Fibroblast of mammary gland (primary cell): ENCODE measurements around the gene TENT4A.

Experiments used
- DNase-seq: peaks from one replicate; pipeline ENCODE4 v3.0.0-alpha.2; 2010; ENCODE audit warnings: low read depth
- H3K4me3 ChIP-seq: 2 replicates; pipeline ENCODE4 v1.5.1; 2011; ENCODE audit warnings: low read depth, mild to moderate bottlenecking, low read length, moderate library complexity; ENCODE audit not compliant: control insufficient read depth
- TF ChIP-seq, protein P1 (sequence below): conservative IDR thresholded peaks from 2 replicates; pipeline ENCODE4 v1.5.1; 2011; ENCODE audit warnings: low read depth, low read length, inconsistent platforms; ENCODE audit not compliant: control insufficient read depth, insufficient read depth

The TENT4A gene

DNA sequence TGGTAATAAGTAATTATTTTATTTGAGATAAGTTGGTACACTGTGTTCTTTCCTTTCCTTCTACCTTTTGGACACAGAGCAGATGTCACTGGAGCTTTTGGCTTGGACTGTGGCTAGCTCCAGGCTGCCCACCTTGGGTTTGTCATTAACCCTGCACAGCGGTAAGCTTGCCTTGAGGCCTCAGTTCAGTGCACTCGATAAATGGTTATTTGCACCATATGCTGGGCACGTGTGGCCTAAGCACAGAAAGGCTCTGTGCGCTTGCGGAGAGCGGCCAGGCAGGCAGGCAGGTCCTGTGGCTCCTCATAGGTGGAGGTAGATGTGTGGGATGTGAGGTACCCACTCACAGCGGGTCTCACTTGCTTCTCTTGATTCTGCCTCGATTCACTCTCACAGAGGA, 30.0 kb upstream of the TENT4A start:
- no peak for DNase-seq
- TF ChIP-seq, protein P1, sequence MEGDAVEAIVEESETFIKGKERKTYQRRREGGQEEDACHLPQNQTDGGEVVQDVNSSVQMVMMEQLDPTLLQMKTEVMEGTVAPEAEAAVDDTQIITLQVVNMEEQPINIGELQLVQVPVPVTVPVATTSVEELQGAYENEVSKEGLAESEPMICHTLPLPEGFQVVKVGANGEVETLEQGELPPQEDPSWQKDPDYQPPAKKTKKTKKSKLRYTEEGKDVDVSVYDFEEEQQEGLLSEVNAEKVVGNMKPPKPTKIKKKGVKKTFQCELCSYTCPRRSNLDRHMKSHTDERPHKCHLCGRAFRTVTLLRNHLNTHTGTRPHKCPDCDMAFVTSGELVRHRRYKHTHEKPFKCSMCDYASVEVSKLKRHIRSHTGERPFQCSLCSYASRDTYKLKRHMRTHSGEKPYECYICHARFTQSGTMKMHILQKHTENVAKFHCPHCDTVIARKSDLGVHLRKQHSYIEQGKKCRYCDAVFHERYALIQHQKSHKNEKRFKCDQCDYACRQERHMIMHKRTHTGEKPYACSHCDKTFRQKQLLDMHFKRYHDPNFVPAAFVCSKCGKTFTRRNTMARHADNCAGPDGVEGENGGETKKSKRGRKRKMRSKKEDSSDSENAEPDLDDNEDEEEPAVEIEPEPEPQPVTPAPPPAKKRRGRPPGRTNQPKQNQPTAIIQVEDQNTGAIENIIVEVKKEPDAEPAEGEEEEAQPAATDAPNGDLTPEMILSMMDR = no peak
- H3K4me3 ChIP-seq = no peak overlapping the region

DNA sequence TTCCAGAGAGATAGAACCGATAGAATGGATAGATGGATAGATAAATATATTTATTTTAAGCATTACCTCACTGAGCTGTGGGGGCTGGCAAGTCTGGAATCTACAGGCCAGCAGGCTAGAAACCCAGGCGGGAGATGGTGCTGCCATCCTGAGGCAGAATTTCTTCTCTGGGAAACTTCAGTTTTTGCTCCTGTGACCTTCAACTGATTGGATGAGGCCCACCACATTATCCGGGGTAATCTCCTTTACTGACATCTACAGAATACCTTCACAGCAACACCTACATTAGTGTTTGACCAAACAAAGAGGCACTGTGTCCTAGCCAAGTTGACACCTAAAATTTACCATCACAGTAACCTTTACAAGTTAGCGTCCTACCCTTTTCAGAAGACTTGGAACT, 29.2 kb upstream of the TENT4A start:
- no peak for DNase-seq
- H3K4me3 ChIP-seq = no peak overlapping the region
- TF ChIP-seq, protein P1 = no peak

DNA sequence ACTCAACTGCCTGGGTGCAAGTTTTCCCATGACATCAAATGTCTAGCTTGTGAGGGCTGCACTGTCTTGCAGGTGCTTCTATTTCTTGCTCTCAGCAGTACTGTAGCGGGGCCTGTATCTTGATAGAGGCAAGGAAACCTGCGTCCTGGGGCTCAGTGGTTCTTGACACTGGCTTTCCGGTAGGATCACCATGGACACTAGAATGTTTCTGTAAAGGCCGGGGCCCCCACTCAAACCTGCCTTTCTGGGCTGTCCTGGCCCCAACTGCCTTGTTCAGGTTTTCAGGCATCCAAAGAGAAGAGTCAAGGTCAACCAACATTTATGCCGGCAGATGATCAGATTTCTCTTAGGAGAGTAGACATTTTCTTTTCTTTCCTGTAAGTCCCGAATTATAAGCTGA, 26.7 kb upstream of the TENT4A start:
- no peak for DNase-seq
- H3K4me3 ChIP-seq = no peak overlapping the region
- TF ChIP-seq, protein P1 = no peak

DNA sequence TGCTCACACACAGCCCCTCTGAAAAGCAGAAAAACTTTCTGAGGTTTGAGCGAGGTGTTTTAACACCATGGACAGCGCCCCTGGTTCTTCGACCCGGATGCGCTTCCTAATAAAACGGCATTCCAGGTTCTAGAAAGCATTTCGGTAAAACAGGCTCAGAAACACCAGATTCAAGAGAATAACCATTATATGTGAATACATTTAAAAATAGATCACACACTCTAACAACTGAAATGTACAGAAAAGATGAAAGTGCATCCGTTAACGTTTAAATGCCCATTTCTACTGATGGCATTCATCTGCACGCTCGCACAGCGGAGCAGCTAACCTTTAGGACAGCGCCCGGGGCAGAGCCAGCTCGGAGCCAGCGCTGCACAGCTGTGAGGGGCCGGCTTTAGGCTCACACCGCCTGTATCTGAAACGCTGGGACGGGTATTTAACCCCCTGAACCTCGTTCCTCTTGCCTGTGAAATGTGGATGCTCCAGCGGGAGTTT, 26.3 kb upstream of the TENT4A start:
- peak overlapping the region; percentile 37 for H3K4me3 ChIP-seq
- DNase-seq = peak; percentile 54

DNA sequence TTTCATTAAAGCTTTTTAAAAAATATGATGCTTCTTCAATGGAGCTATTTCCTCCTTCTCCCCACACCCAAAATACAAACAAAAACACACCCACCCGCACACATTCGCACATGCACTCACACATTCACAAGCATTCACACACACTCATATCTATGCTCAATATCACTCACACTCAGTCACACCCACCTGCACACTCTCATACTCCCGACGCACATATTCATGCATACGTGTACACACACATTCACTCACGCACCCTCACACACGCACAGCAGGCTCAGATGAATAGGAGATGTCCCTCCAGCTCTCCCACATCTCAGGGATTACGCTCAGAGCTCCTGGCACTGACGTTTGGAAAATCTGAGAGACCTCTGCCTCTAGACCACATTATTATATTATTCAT, 25.7 kb upstream of the TENT4A start:
- TF ChIP-seq, protein P1 = no peak
- no peak overlapping the region for H3K4me3 ChIP-seq
- no peak for DNase-seq

More for the DNA sequence above, 26.3 kb upstream of the TENT4A start:
- TF ChIP-seq, protein P1 = no peak

DNA sequence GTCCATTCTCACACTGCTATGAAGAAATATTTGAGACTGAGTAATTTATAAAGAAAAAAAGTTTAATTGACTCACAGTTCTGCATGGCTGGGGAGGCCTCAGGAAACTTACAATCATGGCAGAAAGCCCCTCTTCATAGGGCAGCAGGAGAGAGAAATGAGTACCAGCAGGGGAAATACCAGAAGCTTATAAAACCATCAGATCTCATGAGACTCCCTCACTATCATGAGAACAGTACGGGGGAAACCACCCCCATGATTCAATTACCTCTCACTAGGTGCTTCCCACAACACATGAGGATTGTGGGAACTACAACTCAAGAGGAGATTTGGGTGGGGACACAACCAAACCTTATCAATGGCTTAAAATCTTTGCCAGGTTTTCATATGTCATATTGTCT, 20.3 kb upstream of the TENT4A start:
- H3K4me3 ChIP-seq = no peak overlapping the region
- no peak for DNase-seq
- TF ChIP-seq, protein P1 = no peak

DNA sequence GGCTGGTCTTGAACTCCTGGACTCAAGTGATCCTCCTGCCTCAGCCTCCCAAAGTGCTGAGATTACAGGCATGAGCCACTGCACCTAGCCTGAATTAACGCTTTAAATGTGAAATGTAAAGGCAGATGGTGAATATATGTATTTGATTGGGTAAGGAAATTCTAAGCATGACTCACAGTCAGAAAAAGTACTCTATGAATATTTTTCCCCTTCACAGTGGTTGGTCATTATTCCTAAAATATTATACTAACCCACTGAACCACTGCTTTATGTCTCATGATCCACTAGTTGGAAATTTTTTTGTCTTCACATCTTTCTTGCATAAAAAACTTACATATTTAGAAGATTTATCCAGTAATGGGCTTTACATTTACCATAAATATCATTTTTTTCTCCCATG, 14.5 kb upstream of the TENT4A start:
- DNase-seq = no peak
- TF ChIP-seq, protein P1 = no peak
- H3K4me3 ChIP-seq = no peak overlapping the region
